Naive thymus-derived CD8-positive, alpha-beta T cell (primary cell): ENCODE measurements around the gene FBXO3. TPM values are rescaled to one million over a fixed set of nuclear protein-coding genes. Genes with fewer than 3 reads are reported as not detected.
"Not testable (repeated sequence)": the region's sequence is repeated elsewhere in the genome, so short reads cannot be mapped to it uniquely, and the experiment has no call there.

ENCODE experiments used
- ATAC-seq, 2 donors: fragments of 150-1000 bp; cut with Tn5 transposase in 1 of 2; sonication (Bioruptor Pico), chemical (Tn5 transposase) in 1 of 2; 1 replicate in 1 of 2; 2 replicates in 1 of 2; pipeline ENCODE4 v1.10.0; 2021; ENCODE audit warnings: mild to moderate bottlenecking in 2 of 2, moderate library complexity in 2 of 2
- POLR2A ChIA-PET: fragments of 350-600 bp; sonication (Branson Sonifier 250); formaldehyde crosslinking; loops from one replicate; lab custom pipeline; 2021; ENCODE audit warnings: antibody characterized with exemption; lab: Charles Lee
- DNase-seq, 10 donors: peaks; one replicate each; pipeline versions ENCODE4 v3.0.0 to v3.0.0-alpha.2; 2020 to 2022
- H3K27ac Mint-ChIP-seq, 10 donors: one replicate each; pipeline ENCODE4 v1.8.0; 2020 to 2022; ENCODE audit warnings: mild to moderate bottlenecking in 10 of 10, mixed read lengths in 10 of 10, moderate library complexity in 4 of 10, inconsistent platforms in 1 of 10
- H3K27me3 Mint-ChIP-seq, 5 donors: one replicate each; pipeline ENCODE4 v1.8.0; 2021 to 2022; ENCODE audit warnings: mixed read lengths in 5 of 5
- H3K36me3 Mint-ChIP-seq, 3 donors: one replicate each; pipeline ENCODE4 v1.8.0; 2020 to 2022; ENCODE audit warnings: mixed read lengths in 3 of 3, mild to moderate bottlenecking in 2 of 3, inconsistent platforms in 1 of 3
- H3K4me1 Mint-ChIP-seq, 4 donors: one replicate each; pipeline ENCODE4 v1.8.0; 2021 to 2022; ENCODE audit warnings: mixed read lengths in 4 of 4
- H3K4me3 Mint-ChIP-seq, 10 donors: one replicate each; pipeline ENCODE4 v1.8.0; 2020 to 2022; ENCODE audit warnings: mild to moderate bottlenecking in 10 of 10, mixed read lengths in 10 of 10, moderate library complexity in 6 of 10, inconsistent platforms in 1 of 10
- H3K9me3 Mint-ChIP-seq, 9 donors: one replicate each; pipeline ENCODE4 v1.8.0; 2020 to 2022; ENCODE audit warnings: mixed read lengths in 9 of 9, mild to moderate bottlenecking in 3 of 9, inconsistent platforms in 1 of 9, moderate library complexity in 1 of 9
- polyA plus RNA-seq, 3 donors: library from polyadenylated mRNA; unstranded; fragments of 300-500 nt; fragmentation: Illumina TruSeq; gene quantifications; one replicate each; pipeline ENCODE4 v1.2.3, GENCODE V29; 2021
- total RNA-seq, 8 experiments: library from RNA in 2 of 8; stranded (reverse) in 2 of 8; gene quantifications; one replicate each; pipeline ENCODE4 v1.2.3 and lab custom pipeline; 2021 to 2026

The FBXO3 gene
- total and polyA plus RNA-seq, 5 experiments from 2014 or later: 23.6 to 52.1 (median 25.5) TPM

DNA sequence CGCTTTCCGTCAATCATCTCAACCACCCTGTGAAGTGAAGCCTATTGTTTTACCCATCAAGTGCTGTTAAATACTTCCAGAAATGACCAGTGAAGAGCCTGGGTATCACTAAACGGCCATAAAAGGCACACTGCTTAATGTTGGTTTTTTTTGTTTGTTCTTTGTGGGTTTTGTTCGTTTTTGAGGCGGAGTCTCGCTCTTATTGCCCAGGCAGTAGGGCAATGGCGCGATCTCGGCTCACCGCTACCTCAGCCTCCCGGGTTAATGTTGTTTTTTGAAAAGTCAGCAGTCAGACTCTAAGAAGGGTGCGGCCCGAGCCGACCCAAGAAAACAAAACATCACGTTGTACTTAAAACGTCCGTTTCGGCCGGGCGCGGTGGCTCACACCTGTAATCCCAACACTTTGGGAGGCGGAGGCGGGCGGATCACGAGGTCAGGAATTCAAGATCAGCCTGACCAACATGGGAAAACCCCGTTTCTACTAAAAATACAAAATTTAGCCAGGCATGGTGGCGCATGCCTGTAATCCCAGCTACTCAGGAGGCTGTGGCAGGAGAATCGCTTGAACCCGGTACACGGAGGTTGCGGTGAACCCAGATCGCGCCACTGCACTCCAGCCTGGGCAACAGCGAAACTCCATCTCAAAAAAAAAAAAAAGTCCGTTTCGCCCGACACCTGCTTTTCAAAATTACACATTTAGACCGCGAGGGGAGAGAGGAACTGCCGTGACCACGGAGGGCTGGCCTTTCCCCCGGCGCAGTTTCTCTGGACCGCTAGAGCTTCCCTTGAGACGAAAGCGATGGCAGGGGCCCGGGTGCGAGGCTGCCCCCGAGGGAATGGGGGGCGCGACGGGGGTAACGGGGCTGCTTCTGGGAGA lies 38.8 kb downstream of the FBXO3 start:
- POLR2A ChIA-PET: interaction anchor here (1.2 to 2.3 kb wide), 4 partner anchors 27 to 371 kb away, joined by 3 to 15 read pairs (median 6); partner anchors contain the start of gene C11orf91
- H3K36me3 Mint-ChIP-seq: peaks cover 0 to 5% (median 0%) of the 10 kb centered on the region in 3 donors
- ATAC-seq: peak; percentile 42 to 50
- DNase-seq: peak in 7 of 10 donors; percentile 17 to 51 (median 31)
- peak overlapping the region; percentile 70 to 93 (median 79) for H3K27ac Mint-ChIP-seq
- peak overlapping the region; percentile 85 to 95 (median 91) for H3K4me3 Mint-ChIP-seq
- peaks cover 9 to 40% (median 30%) of the 10 kb centered on the region in 4 donors for H3K4me1 Mint-ChIP-seq
- no peaks in the 10 kb centered on the region for H3K27me3 Mint-ChIP-seq
- no peaks in the 10 kb centered on the region for H3K9me3 Mint-ChIP-seq

DNA sequence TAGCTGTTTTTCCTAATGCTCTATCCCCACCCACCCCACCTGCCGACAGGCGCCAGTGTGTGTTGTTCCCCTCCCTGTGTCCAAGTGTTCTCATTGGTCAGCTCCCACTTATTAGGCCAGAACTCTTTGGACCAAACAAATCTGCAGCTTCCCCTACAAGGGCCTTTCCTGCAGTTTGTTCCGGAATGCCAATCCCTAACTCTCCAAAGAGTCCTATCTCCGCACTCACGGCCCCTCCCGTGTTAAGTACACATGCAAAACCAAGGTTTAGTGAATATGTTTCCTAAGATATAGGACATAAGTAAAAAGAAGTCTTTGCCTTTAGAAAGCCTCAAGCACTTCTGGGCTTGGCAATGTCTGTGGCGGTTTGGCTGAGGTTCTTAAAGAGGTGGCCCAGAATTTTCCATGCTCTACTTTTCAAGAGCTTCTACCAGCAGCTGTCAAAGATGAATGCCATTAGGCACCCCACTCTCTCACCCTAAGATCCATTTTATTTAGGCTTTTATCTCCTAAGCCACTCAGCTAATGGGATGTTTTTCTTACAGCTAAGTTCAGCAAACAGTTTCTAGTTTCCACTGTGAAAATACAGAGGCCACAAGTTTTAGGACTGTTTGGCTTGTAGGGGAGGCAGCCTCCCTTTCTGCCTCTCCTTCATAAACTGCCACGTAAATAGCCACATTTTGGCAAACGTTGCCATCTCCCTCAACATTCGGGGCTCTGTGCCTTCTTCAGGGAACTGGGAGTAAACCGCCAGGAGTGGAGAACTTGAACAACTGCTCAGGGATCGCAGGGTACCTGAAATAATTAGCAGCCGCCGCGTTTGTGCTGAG lies 39.7 kb downstream of the FBXO3 start:
- H3K27me3 Mint-ChIP-seq: no peaks in the 10 kb centered on the region
- peak overlapping the region; percentile 85 to 95 (median 91) for H3K4me3 Mint-ChIP-seq
- DNase-seq: no peak
- POLR2A ChIA-PET: interaction anchor here (1.4 to 2.1 kb wide), 3 partner anchors 26 to 40 kb away, joined by 3 to 7 read pairs (median 6); no protein-coding TSS in a partner anchor
- peak overlapping the region; percentile 70 to 93 (median 79) for H3K27ac Mint-ChIP-seq
- H3K4me1 Mint-ChIP-seq: peaks cover 9 to 40% (median 30%) of the 10 kb centered on the region in 4 donors
- H3K9me3 Mint-ChIP-seq: no peaks in the 10 kb centered on the region
- peaks cover 0 to 5% (median 0%) of the 10 kb centered on the region in 3 donors for H3K36me3 Mint-ChIP-seq
- ATAC-seq: no peak

DNA sequence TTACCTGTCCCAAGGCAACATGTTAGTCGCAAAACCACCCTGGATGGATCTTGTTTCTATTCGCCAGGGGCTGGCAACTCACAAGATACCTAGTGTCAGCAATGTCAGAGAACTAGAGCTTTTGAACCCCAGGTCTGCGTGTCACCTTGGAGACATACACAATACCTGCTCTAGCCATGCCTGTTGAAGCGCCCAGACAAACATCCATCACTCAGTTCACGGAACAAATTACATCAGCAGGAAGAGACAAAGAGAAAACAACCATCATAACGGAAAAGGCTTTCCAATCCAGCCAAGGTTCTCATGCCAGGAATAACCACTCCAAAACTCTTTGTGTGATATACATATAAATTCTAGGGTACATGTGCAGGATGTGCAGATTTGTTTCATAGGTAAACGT lies 40.3 kb downstream of the FBXO3 start:
- Mint-ChIP-seq H3K27ac (no peak overlapping the region), H3K9me3 (no peaks in the 10 kb centered on the region), H3K4me3 (peak overlapping the region in 8 of 10 donors; percentile 5 to 94 (median 76)), H3K27me3 (no peaks in the 10 kb centered on the region), H3K36me3 (peaks cover 0 to 8% (median 0%) of the 10 kb centered on the region in 3 donors), H3K4me1 (peaks cover 12 to 45% (median 32%) of the 10 kb centered on the region in 4 donors)
- POLR2A ChIA-PET: interaction anchor here (2.1 kb wide), 1 partner anchor 32 kb away, joined by 7 read pairs; no protein-coding TSS in a partner anchor
- no peak for ATAC-seq
- no peak for DNase-seq

DNA sequence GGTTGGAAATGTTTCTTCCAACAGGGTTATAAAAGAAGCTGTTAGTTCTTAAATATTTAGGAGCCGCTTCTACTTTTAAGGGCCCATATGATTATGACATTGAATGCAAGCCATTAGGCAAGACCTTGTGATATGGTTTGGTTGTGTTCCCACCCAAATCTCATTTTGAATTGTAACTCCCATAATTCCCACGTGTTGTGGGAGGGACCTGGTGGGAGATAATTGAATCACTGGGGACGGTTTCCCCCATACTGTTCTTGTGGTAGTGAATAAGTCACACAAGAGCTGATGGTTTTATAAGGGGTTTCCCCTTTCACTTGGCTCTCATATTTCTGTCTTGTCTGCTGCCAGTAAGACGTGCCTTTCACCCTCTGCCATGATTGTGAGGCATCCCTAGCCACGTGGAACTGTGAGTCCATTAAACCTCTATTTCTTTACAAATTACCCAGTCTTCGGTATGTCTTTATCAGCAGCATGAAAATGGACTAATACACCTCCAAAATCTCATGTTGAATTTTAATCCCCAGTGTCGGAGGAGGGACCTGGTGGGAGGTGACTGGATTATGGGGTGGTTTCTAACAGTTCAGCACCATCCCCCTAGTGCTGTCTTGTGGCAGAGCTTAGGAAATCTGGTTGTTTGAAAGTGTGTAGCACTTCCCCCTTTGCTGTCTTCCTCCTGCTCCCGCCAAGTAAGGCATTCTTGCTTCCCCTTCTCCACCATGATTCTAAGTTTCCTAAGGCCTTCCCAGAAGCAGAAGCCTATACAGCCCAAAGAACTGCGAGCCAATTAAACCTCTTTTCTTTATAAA lies 42.4 kb downstream of the FBXO3 start:
- peak overlapping the region in 2 of 10 donors; percentile 11 to 44 for H3K27ac Mint-ChIP-seq
- peaks cover 0 to 10% (median 0%) of the 10 kb centered on the region in 3 donors for H3K36me3 Mint-ChIP-seq
- ATAC-seq (no peak), DNase-seq (no peak)
- POLR2A ChIA-PET: no interaction called here
- no peaks in the 10 kb centered on the region for H3K27me3 Mint-ChIP-seq
- H3K4me1 Mint-ChIP-seq: peaks cover 12 to 44% (median 35%) of the 10 kb centered on the region in 4 donors
- no peaks in the 10 kb centered on the region for H3K9me3 Mint-ChIP-seq
- H3K4me3 Mint-ChIP-seq: no peak overlapping the region

DNA sequence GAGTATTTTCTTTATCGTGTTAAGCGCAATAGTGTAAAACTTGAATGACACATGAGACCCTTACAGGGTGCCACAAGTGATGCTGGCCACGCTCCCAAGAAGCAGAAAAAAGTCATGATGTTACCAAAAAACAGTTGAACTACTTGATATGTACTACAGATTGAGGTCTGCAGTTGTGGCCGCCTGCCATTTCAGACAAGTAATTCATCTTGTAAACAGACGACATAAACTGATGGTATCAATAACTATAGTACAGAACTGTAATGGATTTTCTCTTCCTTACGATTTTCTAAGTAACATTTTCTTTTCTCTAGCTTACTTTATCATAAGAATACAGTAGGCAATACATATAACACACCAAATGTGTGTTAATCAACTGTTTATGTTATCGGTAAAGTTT lies 43.6 kb downstream of the FBXO3 start:
- DNase-seq (no peak), ATAC-seq (no peak)
- POLR2A ChIA-PET: interaction anchor here (0.6 kb wide), 1 partner anchor 15 kb away, joined by 4 read pairs; no protein-coding TSS in a partner anchor
- H3K4me3 Mint-ChIP-seq: no peak overlapping the region
- no peaks in the 10 kb centered on the region for H3K27me3 Mint-ChIP-seq
- no peak overlapping the region for H3K27ac Mint-ChIP-seq
- no peaks in the 10 kb centered on the region for H3K9me3 Mint-ChIP-seq
- peaks cover 0 to 10% (median 0%) of the 10 kb centered on the region in 3 donors for H3K36me3 Mint-ChIP-seq
- peaks cover 19 to 46% (median 35%) of the 10 kb centered on the region in 4 donors for H3K4me1 Mint-ChIP-seq

DNA sequence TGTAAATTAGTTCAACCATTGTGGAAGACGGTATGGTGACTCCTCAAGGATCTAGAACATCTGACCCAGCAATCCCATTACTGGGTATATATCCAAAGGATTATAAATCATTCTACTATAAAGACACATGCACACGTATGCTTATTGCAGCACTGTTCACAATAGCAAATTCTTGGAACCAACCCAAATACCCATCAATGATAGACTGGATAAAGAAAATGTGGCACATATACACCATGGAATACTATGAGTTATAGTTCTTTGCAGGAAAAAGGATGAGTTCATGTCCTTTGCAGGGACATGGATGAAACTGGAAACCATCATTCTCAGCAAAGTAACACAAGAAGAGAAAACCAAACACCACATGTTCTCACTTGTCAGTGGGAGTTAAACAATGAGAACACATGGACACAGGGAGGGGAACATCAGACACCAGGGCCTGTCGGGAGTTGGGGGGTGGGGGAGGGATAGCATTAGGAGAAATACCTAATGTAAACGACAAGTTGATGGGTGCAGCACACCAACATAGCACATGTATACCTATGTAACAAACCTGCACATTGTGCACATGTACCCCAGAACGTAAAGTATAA lies 45.2 kb downstream of the FBXO3 start:
- POLR2A ChIA-PET, H3K9me3 Mint-ChIP-seq, H3K27me3 Mint-ChIP-seq, ATAC-seq, H3K4me3 Mint-ChIP-seq, DNase-seq: not testable (repeated sequence)
- Mint-ChIP-seq H3K36me3 (peaks cover 0 to 10% (median 0%) of the 10 kb centered on the region in 3 donors), H3K27ac (peak overlapping the region in 1 of 10 donors; percentile 75), H3K4me1 (peaks cover 25 to 45% (median 31%) of the 10 kb centered on the region in 4 donors)

DNA sequence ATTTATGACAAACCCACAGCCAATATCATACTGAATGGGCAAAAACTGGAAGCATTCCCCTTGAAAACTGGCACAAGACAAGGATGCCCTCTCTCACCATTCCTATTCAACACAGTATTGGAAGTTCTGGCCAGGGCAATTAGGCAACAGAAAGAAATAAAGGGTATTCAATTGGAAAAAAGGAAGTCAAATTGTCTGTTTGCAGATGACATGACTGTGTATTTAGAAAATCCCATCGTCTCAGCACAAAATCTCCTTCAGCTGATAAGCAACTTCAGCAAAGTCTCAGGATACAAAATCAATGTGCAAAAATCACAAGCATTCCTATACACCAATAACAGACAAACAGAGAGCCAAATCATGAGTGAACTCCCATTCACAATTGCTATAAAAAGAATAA lies 46.8 kb downstream of the FBXO3 start:
- peaks cover 20 to 41% (median 32%) of the 10 kb centered on the region in 4 donors for H3K4me1 Mint-ChIP-seq
- H3K36me3 Mint-ChIP-seq, H3K27me3 Mint-ChIP-seq, DNase-seq, POLR2A ChIA-PET, H3K9me3 Mint-ChIP-seq, H3K4me3 Mint-ChIP-seq, ATAC-seq: not testable (repeated sequence)
- H3K27ac Mint-ChIP-seq: peak overlapping the region in 1 of 10 donors; percentile 22

DNA sequence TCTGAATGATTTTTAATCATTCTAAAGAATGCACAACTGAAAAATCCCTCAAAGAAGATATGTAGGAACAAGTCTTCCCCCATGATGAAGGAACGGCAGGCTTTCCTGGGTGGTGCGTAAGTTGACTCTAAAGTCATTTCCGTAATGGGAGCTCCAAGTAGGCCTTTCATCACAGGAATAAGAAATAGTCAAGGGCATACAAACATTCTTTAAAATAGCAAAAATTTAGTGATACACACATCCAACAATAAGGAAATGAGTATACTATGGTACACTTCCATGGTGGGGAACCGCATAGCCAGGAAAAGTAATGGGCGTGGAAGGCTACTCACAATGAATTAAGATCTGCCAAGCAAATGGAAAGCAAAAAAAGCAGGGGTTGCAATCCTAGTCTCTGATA lies 48.8 kb downstream of the FBXO3 start:
- Mint-ChIP-seq H3K4me3 (no peak overlapping the region), H3K9me3 (no peaks in the 10 kb centered on the region), H3K4me1 (peaks cover 14 to 35% (median 25%) of the 10 kb centered on the region in 4 donors), H3K27me3 (no peaks in the 10 kb centered on the region), H3K36me3 (peaks cover 0 to 17% (median 0%) of the 10 kb centered on the region in 3 donors), H3K27ac (no peak overlapping the region)
- DNase-seq (no peak), ATAC-seq (no peak)
- POLR2A ChIA-PET: no interaction called here

DNA sequence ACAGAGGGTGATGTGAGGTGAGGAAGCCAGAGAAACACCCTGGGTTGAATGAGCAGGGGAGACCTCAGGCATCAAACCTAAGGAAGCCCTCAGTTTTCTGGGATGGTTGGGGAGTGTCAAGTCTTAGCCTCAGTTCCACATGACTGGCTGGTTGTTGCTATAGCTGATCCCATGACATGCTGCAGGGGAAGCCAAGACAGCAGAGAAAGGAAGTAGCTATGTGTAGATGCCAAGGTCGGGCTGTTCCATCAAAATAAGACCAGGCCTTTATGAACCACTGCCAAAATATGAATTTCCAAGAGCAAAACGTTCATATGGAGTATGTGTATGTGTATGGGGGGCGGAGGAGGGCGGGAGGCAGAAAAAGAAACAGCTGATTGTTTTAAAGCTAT lies 49.7 kb downstream of the FBXO3 start:
- Mint-ChIP-seq H3K36me3 (peaks cover 0 to 25% (median 5%) of the 10 kb centered on the region in 3 donors), H3K27ac (peak overlapping the region in 2 of 10 donors; percentile 31 to 61), H3K4me1 (peaks cover 14 to 35% (median 25%) of the 10 kb centered on the region in 4 donors), H3K9me3 (no peaks in the 10 kb centered on the region), H3K27me3 (no peaks in the 10 kb centered on the region), H3K4me3 (no peak overlapping the region)
- DNase-seq (no peak), ATAC-seq (no peak)
- POLR2A ChIA-PET: interaction anchor here (0.5 kb wide), 1 partner anchor 418 kb away, joined by 4 read pairs; no protein-coding TSS in a partner anchor

DNA sequence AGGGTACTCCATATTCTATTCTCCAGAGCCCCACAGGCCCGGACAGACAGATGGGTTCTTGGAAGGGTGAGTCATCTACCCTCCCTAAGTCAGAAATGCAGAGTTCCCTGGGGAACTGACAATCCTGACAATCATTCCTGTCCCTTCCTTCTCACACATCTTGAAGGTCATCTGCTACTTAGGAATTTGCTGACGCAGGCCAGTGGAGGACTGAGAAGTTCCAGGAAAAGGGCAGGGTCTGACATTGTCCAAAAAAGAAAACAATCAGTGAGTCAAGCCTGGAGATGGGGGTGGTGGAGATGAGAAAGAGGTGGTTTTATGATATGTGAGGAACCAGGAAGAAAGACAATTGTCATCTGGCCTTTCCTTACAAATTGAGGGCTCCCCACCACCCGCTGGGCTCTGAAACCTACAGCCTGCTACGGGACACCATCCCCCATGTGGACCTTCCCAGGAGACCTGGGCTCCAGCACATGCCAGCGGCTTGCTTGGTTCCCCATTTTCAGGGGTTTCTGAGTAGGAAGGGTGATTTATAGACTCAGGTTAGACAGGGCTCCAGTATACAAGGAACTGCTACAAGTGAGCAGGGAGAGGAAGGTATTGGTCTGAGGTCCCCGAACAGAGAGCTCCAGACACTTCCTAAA lies 51.0 kb downstream of the FBXO3 start:
- ATAC-seq (no peak), DNase-seq (no peak)
- Mint-ChIP-seq H3K27ac (peak overlapping the region in 1 of 10 donors; percentile 45), H3K4me1 (peaks cover 12 to 32% (median 20%) of the 10 kb centered on the region in 4 donors), H3K36me3 (peaks cover 0 to 33% (median 8%) of the 10 kb centered on the region in 3 donors), H3K4me3 (no peak overlapping the region), H3K27me3 (no peaks in the 10 kb centered on the region), H3K9me3 (no peaks in the 10 kb centered on the region)
- POLR2A ChIA-PET: no interaction called here
